Hepatocyte (in vitro differentiated cells): ENCODE data around the gene NMNAT2. TPM values are rescaled to one million over a fixed set of nuclear protein-coding genes. Genes with fewer than 3 reads are reported as not detected.

Experiments used
- DNase-seq: peaks from one replicate; pipeline ENCODE4 v3.0.0-alpha.2; 2016; ENCODE audit warnings: low spot score
- H2AFZ ChIP-seq: fragments of 200-600 bp; sonication (generic); 2 replicates; pipeline ENCODE4 v1.6.0; 2016; ENCODE audit warnings: antibody characterized with exemption, mild to moderate bottlenecking
- H3K27ac ChIP-seq: fragments of 200-600 bp; sonication (generic); 2 replicates; pipeline ENCODE4 v1.5.1; 2016; ENCODE audit warnings: mild to moderate bottlenecking
- H3K27me3 ChIP-seq: fragments of 200-600 bp; sonication (generic); 2 replicates; pipeline ENCODE4 v1.6.1; 2016
- H3K36me3 ChIP-seq: fragments of 200-600 bp; sonication (generic); replicated peaks from 2 replicates; pipeline ENCODE4 v1.5.1; 2016; ENCODE audit warnings: low read depth; ENCODE audit not compliant: insufficient read depth
- H3K4me1 ChIP-seq: fragments of 200-600 bp; sonication (generic); 2 replicates; pipeline ENCODE4 v1.5.1; 2016; ENCODE audit warnings: mild to moderate bottlenecking, moderate library complexity; ENCODE audit not compliant: insufficient read depth
- H3K4me2 ChIP-seq: fragments of 200-600 bp; sonication (generic); 2 replicates; pipeline ENCODE4 v1.6.0; 2016
- H3K4me3 ChIP-seq: fragments of 200-600 bp; sonication (generic); 2 replicates; pipeline ENCODE4 v1.5.1; 2016; ENCODE audit warnings: mild to moderate bottlenecking
- H3K79me2 ChIP-seq: fragments of 200-600 bp; sonication (generic); 2 replicates; pipeline ENCODE4 v1.6.0; 2017; ENCODE audit warnings: mild to moderate bottlenecking
- H3K9me2 ChIP-seq: fragments of 200-600 bp; sonication (generic); replicated peaks from 2 replicates; pipeline ENCODE4 v1.6.0; 2017; ENCODE audit warnings: mild to moderate bottlenecking; ENCODE audit not compliant: insufficient read depth
- H3K9me3 ChIP-seq: fragments of 200-600 bp; sonication (generic); 2 replicates; pipeline ENCODE4 v1.5.1; 2016; ENCODE audit warnings: low read depth, mild to moderate bottlenecking
- H4K20me1 ChIP-seq: fragments of 200-600 bp; sonication (generic); 2 replicates; pipeline ENCODE4 v1.6.0; 2016; ENCODE audit warnings: mild to moderate bottlenecking; ENCODE audit not compliant: insufficient read depth, poor library complexity, severe bottlenecking
- CTCF ChIP-seq: fragments of 200-600 bp; sonication (generic); IDR thresholded peaks from 2 replicates; pipeline ENCODE4 v1.5.1; 2016; ENCODE audit warnings: antibody characterized with exemption, mild to moderate bottlenecking; ENCODE audit not compliant: poor library complexity
- EZH2 ChIP-seq: fragments of 200-600 bp; sonication (generic); IDR thresholded peaks from 2 replicates; pipeline ENCODE4 v1.6.1; 2016; ENCODE audit warnings: antibody characterized with exemption, mild to moderate bottlenecking, borderline replicate concordance
- EZH2phosphoT487 ChIP-seq: fragments of 200-600 bp; sonication (generic); IDR thresholded peaks from one replicate; pipeline ENCODE4 v1.6.1; 2018; ENCODE audit warnings: antibody characterized with exemption, mild to moderate bottlenecking, low read depth, moderate library complexity; ENCODE audit not compliant: unreplicated experiment, severe bottlenecking
- WGBS: methylation state at CpG from one replicate; pipeline ENCODE4 v1.1.6; 2016; ENCODE audit warnings: low lambda C conversion rate; ENCODE audit errors: missing lambda C conversion rate; 5-methylcytosine and 5-hydroxymethylcytosine counted together
- polyA plus RNA-seq: library from polyadenylated mRNA; unstranded; fragments of >200 nt; fragmentation: Nextera tagmentation; extraction: Ambion mirVana; gene quantifications from 2 replicates; pipeline ENCODE4 v1.2.1, GENCODE V29; 2016
- total RNA-seq: library from RNA; depleted of rRNA; stranded (reverse); fragments of >200 nt; gene quantifications from 2 replicates; pipeline ENCODE4 v1.2.3, GENCODE V29; 2014

Gene NMNAT2
- total and polyA plus RNA-seq, 2 experiments from 2014 or later = 0.66 to 1.00 TPM

GRCh38 chr1:183289051-183289496 is 129.1 kb downstream of the NMNAT2 start:
- H3K4me1 ChIP-seq = peaks cover 4% of the 10 kb centered on the region
- DNase-seq = no peak
- no peaks in the 10 kb centered on the region for H3K27me3 ChIP-seq
- H2AFZ ChIP-seq = no peak overlapping the region
- no peaks in the 10 kb centered on the region for H3K79me2 ChIP-seq
- no peaks in the 10 kb centered on the region for H3K9me2 ChIP-seq
- TF ChIP-seq CTCF (no peak), EZH2phosphoT487 (no peak), EZH2 (no peak)
- no peaks in the 10 kb centered on the region for H3K36me3 ChIP-seq
- H3K4me3 ChIP-seq = no peak overlapping the region
- H3K4me2 ChIP-seq = no peak overlapping the region
- WGBS = 97% methylated on average over 9 of the region's 9 CpGs
- H4K20me1 ChIP-seq = no peaks in the 10 kb centered on the region
- no peak overlapping the region for H3K27ac ChIP-seq
- no peaks in the 10 kb centered on the region for H3K9me3 ChIP-seq

- Histone ChIP-seq H3K36me3 (no peaks in the 10 kb centered on the region), H3K4me1 (peaks cover 4% of the 10 kb centered on the region), H3K9me2 (no peaks in the 10 kb centered on the region), H2AFZ (no peak overlapping the region), H3K27ac (no peak overlapping the region), H3K9me3 (no peaks in the 10 kb centered on the region), H3K27me3 (no peaks in the 10 kb centered on the region), H3K4me3 (no peak overlapping the region), H3K79me2 (no peaks in the 10 kb centered on the region), H3K4me2 (no peak overlapping the region), H4K20me1 (no peaks in the 10 kb centered on the region)
- no peak for DNase-seq
- no peak for TF ChIP-seq EZH2phosphoT487
- no peak for TF ChIP-seq CTCF
- no peak for TF ChIP-seq EZH2
- 97% methylated on average over 2 of the region's 2 CpGs for WGBS
Observed at GRCh38 chr1:183288583-183288982, 129.6 kb downstream of the NMNAT2 start.

- Histone ChIP-seq H3K4me3 (no peak overlapping the region), H3K27ac (peak overlapping the region; percentile 23), H2AFZ (no peak overlapping the region), H3K4me2 (no peak overlapping the region), H3K4me1 (peaks cover 4% of the 10 kb centered on the region), H3K79me2 (no peaks in the 10 kb centered on the region), H3K9me2 (no peaks in the 10 kb centered on the region), H3K9me3 (no peaks in the 10 kb centered on the region), H4K20me1 (no peaks in the 10 kb centered on the region), H3K27me3 (no peaks in the 10 kb centered on the region), H3K36me3 (no peaks in the 10 kb centered on the region)
- 53% methylated on average over 5 of the region's 5 CpGs for WGBS
- no peak for TF ChIP-seq CTCF
- no peak for TF ChIP-seq EZH2phosphoT487
- no peak for TF ChIP-seq EZH2
- DNase-seq = peak; percentile 59
Observed at GRCh38 chr1:183287191-183287675, 130.9 kb downstream of the NMNAT2 start.
